GM19023 (cell line): ENCODE measurements around the gene UCHL3.

Experiments
- ATAC-seq: cut with Tn5 transposase; IDR thresholded peaks from one replicate; pipeline ENCODE4 v1.9.1; 2021; ENCODE audit warnings: mild to moderate bottlenecking, moderate library complexity; ENCODE audit not compliant: unreplicated experiment

The UCHL3 gene

GRCh38 chr13:75547917-75548316, 1.7 kb upstream of the UCHL3 start:
- ATAC-seq, result no peak

- ATAC-seq, result peak; percentile 11
These were observed 572 bp downstream of the UCHL3 start for GRCh38 chr13:75550159-75550567.

GRCh38 chr13:75554464-75554863, 4.9 kb downstream of the UCHL3 start:
- ATAC-seq, result no peak

GRCh38 chr13:75554981-75555380, 5.4 kb downstream of the UCHL3 start:
- ATAC-seq, result no peak

GRCh38 chr13:75555836-75556235, 6.2 kb downstream of the UCHL3 start:
- no peak for ATAC-seq

GRCh38 chr13:75556961-75557360, 7.4 kb downstream of the UCHL3 start:
- ATAC-seq, result no peak

GRCh38 chr13:75558145-75558840, 8.7 kb downstream of the UCHL3 start:
- no peak for ATAC-seq

- ATAC-seq, result no peak
These were observed 17.1 kb downstream of the UCHL3 start for GRCh38 chr13:75566658-75567057.

- no peak for ATAC-seq
These were observed 20.0 kb downstream of the UCHL3 start for GRCh38 chr13:75569576-75569975.

- ATAC-seq, result no peak
These were observed 29.9 kb downstream of the UCHL3 start for GRCh38 chr13:75579529-75579928.

GRCh38 chr13:75581874-75582640, 32.5 kb downstream of the UCHL3 start:
- no peak for ATAC-seq

GRCh38 chr13:75583091-75583490, 33.5 kb downstream of the UCHL3 start:
- no peak for ATAC-seq

- no peak for ATAC-seq
These were observed 35.6 kb downstream of the UCHL3 start for GRCh38 chr13:75585153-75585552.

GRCh38 chr13:75587679-75588078, 38.1 kb downstream of the UCHL3 start:
- no peak for ATAC-seq

- no peak for ATAC-seq
These were observed 47.1 kb downstream of the UCHL3 start for GRCh38 chr13:75596657-75597182.

GRCh38 chr13:75600371-75600770, 50.8 kb downstream of the UCHL3 start:
- ATAC-seq, result no peak

GRCh38 chr13:75603038-75603437, 53.4 kb downstream of the UCHL3 start:
- ATAC-seq, result no peak

- no peak for ATAC-seq
These were observed 57.9 kb downstream of the UCHL3 start for GRCh38 chr13:75607447-75607846.

GRCh38 chr13:75610466-75610865, 60.9 kb downstream of the UCHL3 start:
- no peak for ATAC-seq

GRCh38 chr13:75612354-75612753, 62.8 kb downstream of the UCHL3 start:
- ATAC-seq, result no peak

- no peak for ATAC-seq
These were observed 67.6 kb downstream of the UCHL3 start for GRCh38 chr13:75617230-75617629.

GRCh38 chr13:75618308-75618707, 68.7 kb downstream of the UCHL3 start:
- no peak for ATAC-seq
